CD4-positive, alpha-beta memory T cell (primary cell): ENCODE results near the gene TWIST2. TPM values are rescaled to one million over a fixed set of nuclear protein-coding genes. Genes with fewer than 3 reads are reported as not detected.

Experiments
- CTCF ChIA-PET: fragments of 350-600 bp; sonication (Branson Sonifier 250); formaldehyde crosslinking; loops from one replicate; lab custom pipeline; 2021; ENCODE audit warnings: inconsistent platforms; ENCODE audit not compliant: partially characterized antibody; lab: Charles Lee
- POLR2A ChIA-PET: fragments of 350-600 bp; sonication (Branson Sonifier 250); formaldehyde crosslinking; loops from one replicate; lab custom pipeline; 2021; ENCODE audit not compliant: partially characterized antibody; lab: Charles Lee
- DNase-seq, 5 donors: peaks; one replicate each; pipeline versions ENCODE4 v3.0.0 to v3.0.0-alpha.2; 2020 to 2022; ENCODE audit warnings: mixed read lengths in 1 of 5
- H3K27ac ChIP-seq: one replicate; pipeline ENCODE4 v1.7.0; 2013; ENCODE audit warnings: low read depth, low read length
- H3K27me3 ChIP-seq: 2 replicates; pipeline ENCODE4 v1.7.0; 2013; ENCODE audit warnings: mild to moderate bottlenecking, low read length, moderate library complexity; ENCODE audit not compliant: insufficient read depth
- H3K36me3 ChIP-seq: 2 replicates; pipeline ENCODE4 v1.7.0; 2013; ENCODE audit warnings: mild to moderate bottlenecking, low read length, moderate library complexity; ENCODE audit not compliant: insufficient read depth
- H3K4me1 ChIP-seq: 2 replicates; pipeline ENCODE4 v1.7.0; 2013; ENCODE audit warnings: mild to moderate bottlenecking, low read length, moderate library complexity; ENCODE audit not compliant: insufficient read depth
- H3K4me3 ChIP-seq, 2 donors: one replicate each; pipeline ENCODE4 v1.7.0; 2013; ENCODE audit warnings: low read length in 2 of 2, mild to moderate bottlenecking in 1 of 2
- H3K9me3 ChIP-seq, 2 donors: one replicate each; pipeline ENCODE4 v1.7.0; 2013; ENCODE audit warnings: low read length in 2 of 2, control low read depth in 1 of 2; ENCODE audit not compliant: control insufficient read depth in 1 of 2
- H3K27ac Mint-ChIP-seq, 7 donors: one replicate each; pipeline ENCODE4 v1.8.0; 2020 to 2021; ENCODE audit warnings: mixed read lengths in 7 of 7, mild to moderate bottlenecking in 6 of 7, inconsistent platforms in 3 of 7, moderate library complexity in 3 of 7
- H3K27me3 Mint-ChIP-seq, 2 donors: one replicate each; pipeline ENCODE4 v1.8.0; 2020 to 2021; ENCODE audit warnings: mixed read lengths in 2 of 2
- H3K36me3 Mint-ChIP-seq, 2 donors: one replicate each; pipeline ENCODE4 v1.8.0; 2020 to 2021; ENCODE audit warnings: mixed read lengths in 2 of 2, inconsistent platforms in 1 of 2, mild to moderate bottlenecking in 1 of 2
- H3K4me1 Mint-ChIP-seq, 4 donors: one replicate each; pipeline ENCODE4 v1.8.0; 2020 to 2021; ENCODE audit warnings: mixed read lengths in 4 of 4, mild to moderate bottlenecking in 1 of 4
- H3K4me3 Mint-ChIP-seq, 8 donors: one replicate each; pipeline ENCODE4 v1.8.0; 2020 to 2021; ENCODE audit warnings: mixed read lengths in 8 of 8, mild to moderate bottlenecking in 7 of 8, moderate library complexity in 6 of 8, inconsistent platforms in 3 of 8
- H3K9me3 Mint-ChIP-seq, 8 donors: one replicate each; pipeline ENCODE4 v1.8.0; 2020 to 2021; ENCODE audit warnings: mixed read lengths in 8 of 8, mild to moderate bottlenecking in 5 of 8, inconsistent platforms in 3 of 8, moderate library complexity in 1 of 8
- intact Hi-C: fragments of 100-400 bp; cut with micrococcal nuclease; formaldehyde crosslinking; loops from one replicate; pipeline ENCODE4 v1.15.1; 2023
- polyA plus RNA-seq, 2 donors: library from polyadenylated mRNA; unstranded; fragments of 300-500 nt; fragmentation: Illumina TruSeq; gene quantifications; one replicate each; pipeline ENCODE4 v1.2.3, GENCODE V29; 2021
- total RNA-seq, 2 experiments: library from RNA; stranded (reverse); gene quantifications; one replicate each; pipeline ENCODE4 v1.2.3, GENCODE V29; 2021

The TWIST2 gene
- total and polyA plus RNA-seq, 4 experiments from 2014 or later, result not detected

DNA sequence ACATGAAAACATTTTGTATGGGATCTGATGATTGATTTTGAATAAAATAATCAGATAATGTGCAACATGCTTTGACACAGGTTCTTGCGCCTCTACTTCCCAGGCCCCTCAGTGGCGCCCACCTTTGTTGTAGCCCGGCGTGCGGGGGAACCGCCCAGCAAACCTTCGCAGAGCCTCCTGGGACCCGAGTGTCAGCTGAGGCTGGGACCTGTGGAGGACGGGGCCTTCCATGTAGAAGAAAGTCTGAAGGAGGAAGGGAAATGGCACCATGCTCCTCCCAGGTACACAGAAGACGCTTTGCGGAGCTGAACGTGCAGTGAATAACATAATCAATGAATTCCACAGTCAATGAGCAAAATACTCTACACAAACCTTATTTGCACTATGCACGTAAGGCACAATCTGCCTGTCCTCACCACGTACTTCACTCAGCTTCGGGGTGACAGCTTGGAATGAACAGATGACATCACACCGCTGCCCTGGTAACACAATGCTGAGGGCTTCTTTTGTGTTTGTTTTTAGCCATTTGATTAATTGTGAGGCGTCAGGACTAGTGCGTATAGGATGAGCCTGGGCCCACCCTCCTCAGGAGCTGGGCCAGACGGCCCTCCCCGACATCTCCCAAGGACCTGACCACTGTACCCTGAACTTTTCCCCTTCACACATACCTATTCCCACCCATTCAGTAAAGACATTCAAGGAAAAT is 78.1 kb downstream of the TWIST2 start:
- no peaks in the 10 kb centered on the region for H3K4me1 Mint-ChIP-seq
- Histone ChIP-seq H3K4me3 (no peak overlapping the region), H3K9me3 (no peaks in the 10 kb centered on the region), H3K27ac (no peak overlapping the region), H3K36me3 (no peaks in the 10 kb centered on the region), H3K27me3 (no peaks in the 10 kb centered on the region), H3K4me1 (no peaks in the 10 kb centered on the region)
- peaks cover 0 to 2% (median 0%) of the 10 kb centered on the region in 8 donors for H3K9me3 Mint-ChIP-seq
- no peak for DNase-seq
- intact Hi-C loops, result no loop called here
- ChIA-PET CTCF (no interaction called here), POLR2A (no interaction called here)
- no peaks in the 10 kb centered on the region for H3K36me3 Mint-ChIP-seq
- no peak overlapping the region for H3K27ac Mint-ChIP-seq
- peaks cover 13 to 31% of the 10 kb centered on the region in 2 donors for H3K27me3 Mint-ChIP-seq
- no peak overlapping the region for H3K4me3 Mint-ChIP-seq

DNA sequence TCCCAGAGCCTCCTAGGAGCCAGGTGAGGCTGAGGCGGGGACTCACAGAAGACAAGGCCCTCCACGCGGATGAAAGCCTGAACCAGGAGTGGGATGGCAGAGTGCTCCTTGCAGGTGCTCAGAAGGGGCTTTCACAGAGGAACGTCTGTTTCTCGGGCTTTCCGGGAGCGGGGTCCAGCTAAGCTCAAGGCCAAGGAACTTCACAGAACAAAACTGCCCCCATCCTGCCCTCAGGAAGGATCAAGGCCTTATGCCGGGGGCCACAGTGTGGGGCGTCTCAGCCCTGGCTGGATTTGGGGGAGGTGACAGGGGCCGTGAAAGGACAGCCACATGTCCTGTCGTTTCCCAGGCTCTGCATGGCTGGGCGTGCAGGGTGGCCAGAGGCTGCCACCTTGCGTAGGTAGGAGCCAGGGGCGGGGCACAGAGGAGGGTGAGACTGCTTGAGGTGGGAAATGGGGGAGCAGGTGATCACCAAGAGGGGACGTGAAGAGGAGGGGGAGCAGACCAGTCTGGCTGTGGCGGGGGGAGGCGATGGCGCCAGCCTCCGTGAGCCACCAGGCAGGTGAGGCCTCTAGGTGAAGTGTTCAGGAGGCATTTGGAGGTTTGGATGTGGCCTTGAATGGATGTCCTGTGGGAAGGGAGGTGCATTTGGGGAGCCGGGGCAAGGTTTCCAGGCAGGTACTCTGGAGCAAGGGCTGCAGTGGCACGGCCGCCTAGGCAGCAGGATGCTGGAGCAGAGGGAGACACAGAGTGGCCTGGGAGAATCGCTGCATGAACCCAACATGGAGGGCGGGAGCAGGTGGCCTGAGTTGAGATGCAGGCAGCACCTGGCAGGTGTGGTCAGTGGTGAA is 79.1 kb downstream of the TWIST2 start:
- H3K27me3 Mint-ChIP-seq, result peaks cover 16 to 34% of the 10 kb centered on the region in 2 donors
- DNase-seq, result no peak
- POLR2A ChIA-PET, result no interaction called here

GRCh38 chr2:238927746-238928519 is 80.0 kb downstream of the TWIST2 start:
- ChIA-PET POLR2A (no interaction called here), CTCF (no interaction called here)
- Histone ChIP-seq H3K27me3 (no peaks in the 10 kb centered on the region), H3K27ac (no peak overlapping the region), H3K4me3 (no peak overlapping the region), H3K36me3 (no peaks in the 10 kb centered on the region), H3K9me3 (no peaks in the 10 kb centered on the region), H3K4me1 (no peaks in the 10 kb centered on the region)
- Mint-ChIP-seq H3K9me3 (peaks cover 0 to 2% (median 0%) of the 10 kb centered on the region in 8 donors), H3K36me3 (no peaks in the 10 kb centered on the region), H3K4me1 (no peaks in the 10 kb centered on the region), H3K27ac (no peak overlapping the region), H3K27me3 (peaks cover 15 to 31% of the 10 kb centered on the region in 2 donors), H3K4me3 (no peak overlapping the region)
- intact Hi-C loops, result no loop called here
- no peak for DNase-seq

More for the DNA sequence above, 79.1 kb downstream of the TWIST2 start:
- H3K4me3 ChIP-seq, result no peak overlapping the region
- H3K27ac ChIP-seq, result no peak overlapping the region
- no peaks in the 10 kb centered on the region for H3K4me1 Mint-ChIP-seq
- H3K9me3 Mint-ChIP-seq, result peaks cover 0 to 2% (median 0%) of the 10 kb centered on the region in 8 donors
- CTCF ChIA-PET, result no interaction called here
- H3K27ac Mint-ChIP-seq, result no peak overlapping the region
- no peaks in the 10 kb centered on the region for H3K27me3 ChIP-seq
- H3K4me1 ChIP-seq, result no peaks in the 10 kb centered on the region
- intact Hi-C loops, result no loop called here
- H3K9me3 ChIP-seq, result no peaks in the 10 kb centered on the region
- H3K36me3 ChIP-seq, result no peaks in the 10 kb centered on the region
- no peaks in the 10 kb centered on the region for H3K36me3 Mint-ChIP-seq
- no peak overlapping the region for H3K4me3 Mint-ChIP-seq

GRCh38 chr2:238928520-238929241 is 80.8 kb downstream of the TWIST2 start:
- H3K4me1 ChIP-seq, result no peaks in the 10 kb centered on the region
- Mint-ChIP-seq H3K9me3 (peaks cover 0 to 4% (median 0%) of the 10 kb centered on the region in 8 donors), H3K4me1 (no peaks in the 10 kb centered on the region), H3K36me3 (no peaks in the 10 kb centered on the region), H3K27ac (no peak overlapping the region), H3K27me3 (peaks cover 15 to 28% of the 10 kb centered on the region in 2 donors), H3K4me3 (no peak overlapping the region)
- H3K4me3 ChIP-seq, result no peak overlapping the region
- ChIA-PET POLR2A (no interaction called here), CTCF (no interaction called here)
- H3K9me3 ChIP-seq, result no peaks in the 10 kb centered on the region
- no peaks in the 10 kb centered on the region for H3K36me3 ChIP-seq
- intact Hi-C loops, result no loop called here
- H3K27me3 ChIP-seq, result no peaks in the 10 kb centered on the region
- no peak overlapping the region for H3K27ac ChIP-seq
- DNase-seq, result no peak

DNA sequence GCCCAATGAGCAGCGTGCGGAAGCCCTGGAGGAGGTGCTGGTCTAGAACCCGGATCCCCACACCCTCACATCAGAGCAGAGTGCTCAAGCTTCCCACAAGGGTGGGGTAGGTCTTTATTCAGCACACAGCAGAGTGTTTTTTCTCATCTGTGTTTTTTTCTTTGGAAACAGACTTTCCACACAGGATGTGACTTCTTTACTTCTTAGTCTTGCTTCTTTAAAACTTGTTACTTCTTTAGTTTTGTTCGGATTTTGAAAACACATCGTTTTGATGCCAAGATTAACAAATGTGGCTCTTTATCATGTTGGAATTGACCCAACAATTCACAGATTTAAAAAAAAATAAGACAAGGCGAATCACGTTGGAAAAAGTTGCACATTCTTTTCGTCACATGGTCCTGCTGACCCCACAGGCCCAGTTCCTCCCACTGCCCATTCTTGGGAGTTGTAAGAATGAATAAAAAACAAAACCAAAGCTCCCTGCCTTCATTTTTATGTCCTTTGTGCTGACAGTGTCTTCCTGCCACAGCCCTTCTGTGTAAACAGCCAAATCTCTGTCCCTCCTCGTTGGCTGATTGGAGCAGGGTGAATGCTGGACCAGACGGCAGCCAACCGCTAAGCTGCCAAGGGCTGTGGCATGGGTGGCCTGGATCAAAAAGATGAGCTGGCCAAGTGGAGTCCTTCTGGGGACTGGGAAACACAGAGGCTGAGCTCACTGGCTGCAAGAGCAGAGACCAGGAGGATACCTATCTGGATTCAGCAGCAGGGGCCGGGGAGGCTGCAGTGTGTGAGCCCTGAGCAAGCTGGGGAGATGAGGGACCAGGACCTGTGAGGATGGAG is 81.6 kb downstream of the TWIST2 start:
- DNase-seq, result no peak
- no peak overlapping the region for H3K27ac ChIP-seq
- H3K4me1 ChIP-seq, result no peaks in the 10 kb centered on the region
- ChIA-PET CTCF (no interaction called here), POLR2A (no interaction called here)
- no peaks in the 10 kb centered on the region for H3K27me3 ChIP-seq
- H3K4me3 ChIP-seq, result no peak overlapping the region
- Mint-ChIP-seq H3K27ac (no peak overlapping the region), H3K4me1 (no peaks in the 10 kb centered on the region), H3K9me3 (peaks cover 0 to 5% (median 0%) of the 10 kb centered on the region in 8 donors), H3K36me3 (no peaks in the 10 kb centered on the region), H3K27me3 (peaks cover 15 to 25% of the 10 kb centered on the region in 2 donors), H3K4me3 (no peak overlapping the region)
- no peaks in the 10 kb centered on the region for H3K36me3 ChIP-seq
- intact Hi-C loops, result no loop called here
- H3K9me3 ChIP-seq, result no peaks in the 10 kb centered on the region

GRCh38 chr2:238930216-238930615 is 82.3 kb downstream of the TWIST2 start:
- H3K9me3 ChIP-seq, result no peaks in the 10 kb centered on the region
- intact Hi-C loops, result no loop called here
- Mint-ChIP-seq H3K4me1 (no peaks in the 10 kb centered on the region), H3K27me3 (peaks cover 14 to 26% of the 10 kb centered on the region in 2 donors), H3K4me3 (no peak overlapping the region), H3K36me3 (no peaks in the 10 kb centered on the region), H3K27ac (peak overlapping the region in 1 of 7 donors; percentile 77), H3K9me3 (peaks cover 0 to 5% (median 0%) of the 10 kb centered on the region in 8 donors)
- H3K36me3 ChIP-seq, result no peaks in the 10 kb centered on the region
- DNase-seq, result no peak
- ChIA-PET CTCF (no interaction called here), POLR2A (no interaction called here)
- H3K4me3 ChIP-seq, result no peak overlapping the region
- H3K27me3 ChIP-seq, result no peaks in the 10 kb centered on the region
- H3K4me1 ChIP-seq, result no peaks in the 10 kb centered on the region
- H3K27ac ChIP-seq, result no peak overlapping the region
